Stimulated activated naive CD8-positive, alpha-beta T cell treated with anti-CD3 and anti-CD28 coated beads, Interleukin-15, Interleukin-2, amounts not matched to agents 100 ng/mL and 50 ng/mL, for 24 hours (primary cell): ENCODE measurements around the gene GRIFIN.

ENCODE experiments used
- H3K27ac Mint-ChIP-seq: one replicate; pipeline ENCODE4 v1.8.0; 2021; ENCODE audit warnings: mild to moderate bottlenecking, mixed read lengths
- H3K27me3 Mint-ChIP-seq: one replicate; pipeline ENCODE4 v1.8.0; 2021; ENCODE audit warnings: mixed read lengths
- H3K36me3 Mint-ChIP-seq: one replicate; pipeline ENCODE4 v1.8.0; 2021; ENCODE audit warnings: low read depth, mixed read lengths
- H3K4me1 Mint-ChIP-seq: one replicate; pipeline ENCODE4 v1.8.0; 2021; ENCODE audit warnings: low read depth, mixed read lengths
- H3K4me3 Mint-ChIP-seq: one replicate; pipeline ENCODE4 v1.8.0; 2021; ENCODE audit warnings: mild to moderate bottlenecking, mixed read lengths
- H3K9me3 Mint-ChIP-seq: one replicate; pipeline ENCODE4 v1.8.0; 2021; ENCODE audit warnings: mixed read lengths

The GRIFIN gene

GRCh38 chr7:2433713-2434550 is 42.3 kb downstream of the GRIFIN start:
- no peak overlapping the region for H3K4me3 Mint-ChIP-seq
- no peaks in the 10 kb centered on the region for H3K27me3 Mint-ChIP-seq
- peaks cover 5% of the 10 kb centered on the region for H3K9me3 Mint-ChIP-seq
- H3K36me3 Mint-ChIP-seq = peaks cover 8% of the 10 kb centered on the region
- no peak overlapping the region for H3K27ac Mint-ChIP-seq
- peaks cover 8% of the 10 kb centered on the region for H3K4me1 Mint-ChIP-seq

DNA sequence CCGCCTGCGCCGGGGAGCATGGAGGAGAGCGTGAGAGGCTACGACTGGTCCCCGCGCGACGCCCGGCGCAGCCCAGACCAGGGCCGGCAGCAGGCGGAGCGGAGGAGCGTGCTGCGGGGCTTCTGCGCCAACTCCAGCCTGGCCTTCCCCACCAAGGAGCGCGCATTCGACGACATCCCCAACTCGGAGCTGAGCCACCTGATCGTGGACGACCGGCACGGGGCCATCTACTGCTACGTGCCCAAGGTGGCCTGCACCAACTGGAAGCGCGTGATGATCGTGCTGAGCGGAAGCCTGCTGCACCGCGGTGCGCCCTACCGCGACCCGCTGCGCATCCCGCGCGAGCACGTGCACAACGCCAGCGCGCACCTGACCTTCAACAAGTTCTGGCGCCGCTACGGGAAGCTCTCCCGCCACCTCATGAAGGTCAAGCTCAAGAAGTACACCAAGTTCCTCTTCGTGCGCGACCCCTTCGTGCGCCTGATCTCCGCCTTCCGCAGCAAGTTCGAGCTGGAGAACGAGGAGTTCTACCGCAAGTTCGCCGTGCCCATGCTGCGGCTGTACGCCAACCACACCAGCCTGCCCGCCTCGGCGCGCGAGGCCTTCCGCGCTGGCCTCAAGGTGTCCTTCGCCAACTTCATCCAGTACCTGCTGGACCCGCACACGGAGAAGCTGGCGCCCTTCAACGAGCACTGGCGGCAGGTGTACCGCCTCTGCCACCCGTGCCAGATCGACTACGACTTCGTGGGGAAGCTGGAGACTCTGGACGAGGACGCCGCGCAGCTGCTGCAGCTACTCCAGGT is 43.1 kb downstream of the GRIFIN start:
- no peaks in the 10 kb centered on the region for H3K27me3 Mint-ChIP-seq
- H3K4me3 Mint-ChIP-seq = no peak overlapping the region
- H3K27ac Mint-ChIP-seq = no peak overlapping the region
- H3K36me3 Mint-ChIP-seq = peaks cover 5% of the 10 kb centered on the region
- peaks cover 8% of the 10 kb centered on the region for H3K4me1 Mint-ChIP-seq
- peaks cover 5% of the 10 kb centered on the region for H3K9me3 Mint-ChIP-seq

DNA sequence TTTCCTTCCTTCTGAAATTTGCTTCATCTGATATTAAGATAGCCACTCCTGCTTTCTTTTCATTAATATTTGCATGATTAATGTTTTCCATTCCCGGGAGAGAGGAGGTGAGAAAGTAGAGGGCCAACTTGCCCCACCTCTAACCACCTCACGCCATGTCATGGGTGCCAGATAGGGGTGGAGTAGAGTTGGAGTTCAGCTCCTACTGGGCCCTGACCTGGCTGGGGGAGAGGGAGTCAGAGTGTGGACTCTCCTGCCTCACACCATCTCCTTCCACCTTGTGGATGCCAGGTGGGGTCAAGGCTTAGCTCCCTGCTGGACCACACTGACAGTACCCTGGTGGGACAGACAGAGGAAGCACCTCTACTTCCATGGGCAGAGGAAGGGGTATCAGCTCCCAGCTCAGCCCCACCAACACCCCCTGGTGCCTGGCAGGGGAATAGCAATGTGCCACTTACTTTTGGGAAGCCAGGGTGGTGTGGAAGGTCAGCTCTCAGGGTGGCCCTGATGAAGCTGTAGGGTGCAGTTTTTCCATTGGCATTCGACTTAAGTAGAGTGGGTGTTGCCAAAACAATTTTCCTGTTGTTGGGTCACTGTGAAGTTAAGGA is 44.8 kb downstream of the GRIFIN start:
- H3K4me1 Mint-ChIP-seq = peaks cover 8% of the 10 kb centered on the region
- no peak overlapping the region for H3K4me3 Mint-ChIP-seq
- H3K27ac Mint-ChIP-seq = no peak overlapping the region
- H3K9me3 Mint-ChIP-seq = peaks cover 5% of the 10 kb centered on the region
- no peaks in the 10 kb centered on the region for H3K27me3 Mint-ChIP-seq
- peaks cover 5% of the 10 kb centered on the region for H3K36me3 Mint-ChIP-seq

- Mint-ChIP-seq H3K9me3 (peaks cover under 1% of the 10 kb centered on the region), H3K27ac (no peak overlapping the region), H3K4me1 (peaks cover 7% of the 10 kb centered on the region), H3K27me3 (no peaks in the 10 kb centered on the region), H3K4me3 (no peak overlapping the region), H3K36me3 (peaks cover under 1% of the 10 kb centered on the region)
Observed at GRCh38 chr7:2425749-2426148, 50.4 kb downstream of the GRIFIN start.
